H1 (cell line): ENCODE results near the gene TMCO1.

Experiments used
- ATF2 ChIP-seq: IDR thresholded peaks from 2 replicates; pipeline ENCODE4 v1.6.1; 2012; ENCODE audit warnings: low read length, inconsistent platforms
- BRCA1 ChIP-seq: IDR thresholded peaks from 2 replicates; pipeline ENCODE4 v1.6.1; 2012; ENCODE audit warnings: low read depth, low read length, improper control_type of control experiment
- CREB1 ChIP-seq: IDR thresholded peaks from 2 replicates; pipeline ENCODE4 v1.6.1; 2012; ENCODE audit warnings: inconsistent platforms
- CTCF ChIP-seq, 3 experiments: IDR thresholded peaks; 1 replicate in 2 of 3; 2 replicates in 1 of 3; pipeline versions ENCODE4 v1.5.1 to v1.6.1; 2011; ENCODE audit warnings: low read length in 3 of 3, mild to moderate bottlenecking in 3 of 3, inconsistent platforms in 2 of 3, low read depth in 1 of 3, moderate library complexity in 1 of 3; ENCODE audit not compliant: insufficient read depth in 1 of 3; ENCODE audit errors: control extremely low read depth in 1 of 3
- EGR1 ChIP-seq: IDR thresholded peaks from 2 replicates; pipeline ENCODE4 v1.6.1; 2011; ENCODE audit warnings: low read depth, low read length, borderline replicate concordance
- EZH2 ChIP-seq: fragments of 200-600 bp; sonication (generic); IDR thresholded peaks from 2 replicates; pipeline ENCODE4 v1.7.1; 2012; ENCODE audit warnings: low read depth, mild to moderate bottlenecking, moderate library complexity, low read length, inconsistent platforms; ENCODE audit not compliant: severe bottlenecking
- FOSL1 ChIP-seq: IDR thresholded peaks from 2 replicates; pipeline ENCODE4 v1.6.1; 2011; ENCODE audit warnings: mild to moderate bottlenecking, low read depth, low read length, moderate library complexity; ENCODE audit not compliant: insufficient read depth
- JUND ChIP-seq: IDR thresholded peaks from 2 replicates; pipeline ENCODE4 v1.6.1; 2011; ENCODE audit warnings: mild to moderate bottlenecking, improper control_type of control experiment, low read length
- MAX ChIP-seq: IDR thresholded peaks from 2 replicates; pipeline ENCODE4 v1.6.1; 2012; ENCODE audit warnings: inconsistent platforms
- POLR2AphosphoS5 ChIP-seq: IDR thresholded peaks from 2 replicates; pipeline ENCODE4 v1.6.1; 2011; ENCODE audit warnings: low read depth, low read length
- RBBP5 ChIP-seq: IDR thresholded peaks from 2 replicates; pipeline ENCODE4 v1.7.1; 2012; ENCODE audit warnings: low read depth, mild to moderate bottlenecking, inconsistent platforms, low read length, moderate library complexity, borderline replicate concordance
- RFX5 ChIP-seq: IDR thresholded peaks from 2 replicates; pipeline ENCODE4 v1.6.1; 2011; ENCODE audit warnings: low read depth, low read length, improper control_type of control experiment, borderline replicate concordance
- RNF2 ChIP-seq: fragments of 200-900, 300-1000 bp; sonication (generic); IDR thresholded peaks from 2 replicates; pipeline ENCODE4 v1.7.1; 2016; ENCODE audit warnings: borderline replicate concordance, low read depth, mild to moderate bottlenecking, antibody characterized with exemption, low read length; ENCODE audit not compliant: poor library complexity, severe bottlenecking; ENCODE audit errors: missing control alignments
- SP2 ChIP-seq: IDR thresholded peaks from 2 replicates; pipeline ENCODE4 v1.6.1; 2012; ENCODE audit warnings: mild to moderate bottlenecking, low read length, inconsistent platforms

GRCh38 chr1:165697491-165697880 is 71.2 kb downstream of the TMCO1 start:
- TF ChIP-seq CTCF (IDR thresholded peaks at IDR 0.05; ENCODE audit: control extremely low read depth in 1 of 3, insufficient read depth in 1 of 3, low read depth in 1 of 3, low read length in 3 of 3) (no peak), RFX5 (no peak), JUND (no peak), BRCA1 (no peak), ATF2 (no peak), EGR1 (no peak), RBBP5 (no peak), SP2 (no peak), POLR2AphosphoS5 (no peak), FOSL1 (no peak), EZH2 (no peak), RNF2 (no peak), CREB1 (no peak), MAX (no peak)
